Superior temporal gyrus (tissue), 1 donor: Measurements from ENCODE around the gene SEPTIN11.

Experiments used
- DNase-seq: peaks from one replicate; pipeline ENCODE4 v3.0.0-alpha.2; 2016; ENCODE audit errors: extremely low spot score

Gene SEPTIN11

GRCh38 chr4:76980261-76980660, 30.7 kb downstream of the SEPTIN11 start:
- no peak for DNase-seq

- no peak for DNase-seq
Observed at GRCh38 chr4:76981644-76982043, 32.1 kb downstream of the SEPTIN11 start.

- no peak for DNase-seq
Observed at GRCh38 chr4:76982638-76983584, 33.4 kb downstream of the SEPTIN11 start.

- DNase-seq, result no peak
Observed at GRCh38 chr4:76984127-76984526, 34.6 kb downstream of the SEPTIN11 start.

GRCh38 chr4:76984788-76985211, 35.2 kb downstream of the SEPTIN11 start:
- DNase-seq, result no peak

GRCh38 chr4:76987153-76987591, 37.6 kb downstream of the SEPTIN11 start:
- DNase-seq, result no peak

- no peak for DNase-seq
Observed at GRCh38 chr4:76987685-76988084, 38.1 kb downstream of the SEPTIN11 start.

- no peak for DNase-seq
Observed at GRCh38 chr4:76989391-76990061, 40.0 kb downstream of the SEPTIN11 start.

GRCh38 chr4:76990288-76991080, 40.9 kb downstream of the SEPTIN11 start:
- DNase-seq, result no peak

GRCh38 chr4:76991161-76991660, 41.7 kb downstream of the SEPTIN11 start:
- no peak for DNase-seq

GRCh38 chr4:76993787-76994641, 44.5 kb downstream of the SEPTIN11 start:
- no peak for DNase-seq

- no peak for DNase-seq
Observed at GRCh38 chr4:76995776-76996175, 46.2 kb downstream of the SEPTIN11 start.

- DNase-seq, result no peak
Observed at GRCh38 chr4:76996445-76996844, 46.9 kb downstream of the SEPTIN11 start.

GRCh38 chr4:76997077-76997476, 47.5 kb downstream of the SEPTIN11 start:
- DNase-seq, result no peak

GRCh38 chr4:76997532-76997931, 48.0 kb downstream of the SEPTIN11 start:
- no peak for DNase-seq

GRCh38 chr4:76998251-76998901, 48.8 kb downstream of the SEPTIN11 start:
- DNase-seq, result no peak
